NT2/D1 (cell line): ENCODE data around the gene ANAPC10.

ENCODE experiments used
- SUZ12 ChIP-seq: IDR thresholded peaks from 2 replicates; pipeline ENCODE4 v1.6.1; 2011; ENCODE audit not compliant: insufficient read length, insufficient read depth; ENCODE audit errors: extremely low read depth
- YY1 ChIP-seq: IDR thresholded peaks from 2 replicates; pipeline ENCODE4 v1.6.1; 2011; ENCODE audit not compliant: insufficient read length, insufficient read depth

DNA sequence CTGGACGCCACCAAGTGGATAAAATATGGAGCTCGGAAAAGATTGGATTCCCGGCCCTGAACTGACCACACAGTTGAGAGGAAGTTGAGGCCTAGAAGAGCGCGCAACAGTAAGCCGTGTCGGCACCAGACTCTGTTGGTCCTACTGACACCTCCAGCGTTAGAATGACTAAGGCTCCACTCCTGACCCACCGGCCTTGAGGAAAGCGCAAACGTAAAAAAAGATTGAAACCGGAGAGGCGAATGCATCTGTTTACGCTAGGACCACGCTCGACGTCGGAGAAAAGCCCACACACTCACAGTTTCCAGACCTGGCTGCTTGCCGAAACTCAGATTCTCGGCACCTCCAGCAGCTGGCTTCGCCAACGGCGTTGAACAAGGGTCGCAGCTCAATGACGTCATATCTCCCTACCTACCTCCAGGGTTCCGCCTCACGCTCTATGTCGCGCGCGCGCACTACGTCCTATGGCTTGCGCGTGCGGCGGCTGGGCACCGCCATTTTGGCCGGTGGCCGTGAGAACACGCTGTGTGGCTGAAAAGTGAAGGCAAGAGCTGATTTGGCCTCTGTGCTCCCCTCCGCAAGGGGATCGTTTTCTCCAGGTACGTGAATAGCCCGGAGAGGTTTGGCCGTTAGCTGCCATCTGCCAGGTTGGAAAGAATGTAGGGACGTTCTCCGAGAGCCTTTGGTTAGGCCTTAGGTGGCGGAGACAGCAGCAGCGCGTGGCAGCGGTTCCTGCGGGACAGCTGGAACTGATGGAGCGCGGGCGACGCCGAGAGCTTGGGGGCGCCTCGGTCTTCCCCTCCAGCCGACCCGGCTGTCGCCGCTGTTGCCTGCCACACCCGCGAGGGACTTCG, at the start of gene ANAPC10, which contains the start of gene ABCE1:
- TF ChIP-seq YY1: peak; percentile 85
- TF ChIP-seq SUZ12: no peak
